HCT116 (cell line): ENCODE results near the gene SNX19.

Experiments used
- EZH2 ChIP-seq: fragments of 200-600 bp; sonication (generic); IDR thresholded peaks from 2 replicates; pipeline ENCODE4 v1.6.1; 2017; ENCODE audit warnings: antibody characterized with exemption, mixed run types
- EZH2phosphoT487 ChIP-seq: fragments of 200-600 bp; IDR thresholded peaks from 2 replicates; pipeline ENCODE4 v1.6.1; 2018; ENCODE audit warnings: antibody characterized with exemption, borderline replicate concordance
- FOSL1 ChIP-seq: IDR thresholded peaks from 2 replicates; pipeline ENCODE4 v1.6.1; 2012; ENCODE audit warnings: low read depth
- JUND ChIP-seq: IDR thresholded peaks from 2 replicates; pipeline ENCODE4 v1.6.1; 2012
- MAX ChIP-seq: IDR thresholded peaks from 2 replicates; pipeline ENCODE4 v1.6.1; 2012
- POLR2A ChIP-seq: IDR thresholded peaks from 2 replicates; pipeline ENCODE4 v1.7.0; 2011; ENCODE audit warnings: borderline replicate concordance; ENCODE audit not compliant: insufficient read depth, insufficient read length; ENCODE audit errors: extremely low read depth
- SP1 ChIP-seq: IDR thresholded peaks from 2 replicates; pipeline ENCODE4 v1.6.1; 2012; ENCODE audit warnings: low read depth
- ZFX ChIP-seq: fragments of 450-650 bp; IDR thresholded peaks from 2 replicates; pipeline ENCODE4 v1.6.1; 2017
- TF ChIP-seq, protein P1 (sequence below), 3 experiments: fragments of 200-600 bp in 1 of 3; sonication (generic) in 1 of 3; IDR thresholded peaks in 2 of 3; conservative IDR thresholded peaks in 1 of 3; 2 replicates each; pipeline ENCODE4 v1.5.1; 2012 to 2017; ENCODE audit warnings: low read depth in 2 of 3, low read length in 2 of 3, antibody characterized with exemption in 1 of 3, borderline replicate concordance in 1 of 3, control low read depth in 1 of 3, mild to moderate bottlenecking in 1 of 3, mixed read lengths in 1 of 3, mixed run types in 1 of 3, moderate library complexity in 1 of 3; ENCODE audit not compliant: insufficient read depth in 1 of 3

DNA sequence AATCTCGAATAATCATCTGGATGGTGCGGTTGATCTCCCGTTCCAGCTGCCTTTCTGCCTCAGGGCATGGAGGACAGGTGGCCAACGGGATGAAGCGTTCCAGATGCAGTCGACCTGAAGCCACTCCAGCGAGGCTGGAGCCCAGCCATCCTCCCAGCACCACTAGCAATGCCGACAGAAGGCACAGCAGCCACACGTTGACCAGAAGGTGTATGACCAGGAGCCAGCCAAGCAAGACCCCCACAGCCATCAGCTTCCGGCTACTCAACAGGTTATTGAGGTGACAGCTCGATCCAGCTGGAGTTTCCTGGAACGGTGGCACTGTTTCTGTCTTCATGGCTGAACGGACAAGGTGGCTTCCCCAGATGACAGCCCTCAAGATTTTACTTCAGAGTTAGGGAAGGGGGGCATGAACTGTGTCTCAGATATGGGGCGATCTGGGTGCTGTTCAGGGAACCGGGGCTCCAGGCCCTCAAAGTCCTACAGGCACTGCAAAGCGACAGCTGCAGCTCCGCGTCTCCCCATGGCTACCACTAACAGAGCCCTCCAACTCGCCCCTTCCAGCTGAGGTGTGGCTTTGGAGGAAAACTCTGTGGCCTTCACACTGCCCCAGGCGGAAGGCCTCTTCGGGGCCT, 559 bp downstream of the SNX19 start:
- TF ChIP-seq, protein P1, sequence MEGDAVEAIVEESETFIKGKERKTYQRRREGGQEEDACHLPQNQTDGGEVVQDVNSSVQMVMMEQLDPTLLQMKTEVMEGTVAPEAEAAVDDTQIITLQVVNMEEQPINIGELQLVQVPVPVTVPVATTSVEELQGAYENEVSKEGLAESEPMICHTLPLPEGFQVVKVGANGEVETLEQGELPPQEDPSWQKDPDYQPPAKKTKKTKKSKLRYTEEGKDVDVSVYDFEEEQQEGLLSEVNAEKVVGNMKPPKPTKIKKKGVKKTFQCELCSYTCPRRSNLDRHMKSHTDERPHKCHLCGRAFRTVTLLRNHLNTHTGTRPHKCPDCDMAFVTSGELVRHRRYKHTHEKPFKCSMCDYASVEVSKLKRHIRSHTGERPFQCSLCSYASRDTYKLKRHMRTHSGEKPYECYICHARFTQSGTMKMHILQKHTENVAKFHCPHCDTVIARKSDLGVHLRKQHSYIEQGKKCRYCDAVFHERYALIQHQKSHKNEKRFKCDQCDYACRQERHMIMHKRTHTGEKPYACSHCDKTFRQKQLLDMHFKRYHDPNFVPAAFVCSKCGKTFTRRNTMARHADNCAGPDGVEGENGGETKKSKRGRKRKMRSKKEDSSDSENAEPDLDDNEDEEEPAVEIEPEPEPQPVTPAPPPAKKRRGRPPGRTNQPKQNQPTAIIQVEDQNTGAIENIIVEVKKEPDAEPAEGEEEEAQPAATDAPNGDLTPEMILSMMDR (IDR thresholded peaks at IDR 0.05 in 2 of 3, conservative IDR thresholded peaks at IDR 0.05 in 1 of 3; ENCODE audit: borderline replicate concordance in 1 of 3, insufficient read depth in 1 of 3, low read depth in 2 of 3, low read length in 2 of 3), result no peak
- TF ChIP-seq POLR2A (no peak), ZFX (no peak), JUND (no peak), MAX (no peak), FOSL1 (no peak), EZH2 (no peak), EZH2phosphoT487 (no peak), SP1 (no peak)
